Body of pancreas (tissue), 4 donors: ENCODE measurements around the gene SPEM3. TPM values are rescaled to one million over a fixed set of nuclear protein-coding genes. Genes with fewer than 3 reads are reported as not detected.
"Not testable (repeated sequence)": the region's sequence is repeated elsewhere in the genome, so short reads cannot be mapped to it uniquely, and the experiment has no call there.

Source experiments
- ATAC-seq: fragments of 150-250 bp; one replicate; pipeline ENCODE4 v1.9.1; 2016
- DNase-seq, 4 donors: peaks; one replicate each; pipeline ENCODE4 v3.0.0-alpha.2; 2019
- H3K27ac ChIP-seq, 4 donors: fragments of 200-600 bp; sonication (generic); 1 replicate in 3 of 4; 2 replicates in 1 of 4; pipeline versions ENCODE4 v1.5.1 to v1.6.1; 2016 to 2019; ENCODE audit warnings: mild to moderate bottlenecking in 1 of 4, mixed read lengths in 1 of 4, moderate library complexity in 1 of 4
- H3K27me3 ChIP-seq, 2 donors: fragments of 200-600 bp; sonication (generic); one replicate each; pipeline ENCODE4 v1.6.0; 2016; ENCODE audit warnings: mild to moderate bottlenecking in 1 of 2
- H3K36me3 ChIP-seq, 2 donors: fragments of 200-600 bp; sonication (generic); replicated peaks in 1 of 2; 2 replicates each; pipeline ENCODE4 v1.5.1; 2016; ENCODE audit warnings: low read depth in 2 of 2; ENCODE audit not compliant: insufficient read depth in 1 of 2
- H3K4me1 ChIP-seq: fragments of 200-600 bp; sonication (generic); one replicate; pipeline ENCODE4 v1.6.0; 2016
- H3K4me3 ChIP-seq, 2 donors: fragments of 200-600 bp; sonication (generic); 1 replicate in 1 of 2; 2 replicates in 1 of 2; pipeline ENCODE4 v1.5.1; 2016 to 2019
- H3K9me3 ChIP-seq, 3 donors: fragments of 200-600 bp; sonication (generic); 1 replicate in 2 of 3; 2 replicates in 1 of 3; pipeline ENCODE4 v1.5.1; 2016
- POLR2A ChIP-seq, 3 donors: fragments of 450-650 bp; IDR thresholded peaks; one replicate each; pipeline ENCODE4 v1.6.1; 2016; ENCODE audit warnings: antibody characterized with exemption in 3 of 3, mild to moderate bottlenecking in 2 of 3
- WGBS, 2 donors: methylation state at CpG; one replicate each; pipeline ENCODE4 v1.1.5; 2017; 5-methylcytosine and 5-hydroxymethylcytosine counted together
- intact Hi-C: fragments of 100-400 bp; cut with DNase I; formaldehyde crosslinking; loops from one replicate; pipeline ENCODE4 v1.15.1; 2023
- total RNA-seq, 2 donors: library from RNA; depleted of rRNA; stranded (reverse); fragments of >200 nt; gene quantifications; one replicate each; pipeline ENCODE4 v1.1.0, GENCODE V29; 2016
- TF ChIP-seq, protein P1 (sequence below), 7 experiments: fragments of 450-650 bp in 4 of 7; fragments of 200-600 bp in 3 of 7; sonication (generic) in 3 of 7; IDR thresholded peaks; one replicate each; pipeline ENCODE4 v1.5.1; 2016 to 2019; ENCODE audit warnings: antibody characterized with exemption in 7 of 7

SPEM3 gene
- total RNA-seq, 2 donors from 2014 or later: not detected

DNA sequence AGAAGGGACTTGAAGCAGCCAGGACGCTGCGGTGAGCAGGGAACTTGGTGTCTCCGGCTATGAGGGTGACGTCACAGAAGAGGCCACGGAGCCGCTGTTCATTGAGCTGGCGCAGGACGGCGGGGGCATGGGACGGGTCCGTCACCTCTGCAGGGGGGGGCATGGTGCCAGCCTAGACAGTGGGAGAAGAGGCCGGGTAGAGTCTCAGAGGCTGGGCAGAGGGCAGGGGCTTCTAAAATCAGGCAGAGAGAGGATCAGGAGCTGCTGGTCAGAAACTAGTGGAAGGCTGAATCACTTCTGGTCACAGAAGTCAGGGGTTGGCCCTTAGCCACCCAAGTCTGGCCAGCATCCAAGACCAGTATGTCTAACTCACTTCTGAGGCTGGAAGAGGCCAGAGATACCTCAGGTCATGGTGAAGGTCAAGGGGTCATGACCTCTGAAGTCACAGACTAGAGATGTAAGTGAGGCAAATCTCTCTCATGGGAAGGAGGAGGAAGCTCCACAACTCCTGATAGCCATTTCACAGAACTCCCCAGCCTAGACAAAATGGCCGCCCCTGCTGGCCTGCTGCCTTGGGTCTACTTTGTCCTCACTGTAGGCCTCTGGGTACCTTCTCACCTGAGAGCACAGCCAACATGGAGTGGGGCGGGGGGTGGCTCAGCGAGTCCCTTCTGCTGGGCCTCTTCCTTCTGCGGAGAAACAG, 38.1 kb downstream of the SPEM3 start:
- WGBS, 2 donors: 78 to 80% methylated on average over 8 to 16 of the region's 16 CpGs
- H3K36me3 ChIP-seq: peaks cover 0 to 7% of the 10 kb centered on the region in 2 donors

DNA sequence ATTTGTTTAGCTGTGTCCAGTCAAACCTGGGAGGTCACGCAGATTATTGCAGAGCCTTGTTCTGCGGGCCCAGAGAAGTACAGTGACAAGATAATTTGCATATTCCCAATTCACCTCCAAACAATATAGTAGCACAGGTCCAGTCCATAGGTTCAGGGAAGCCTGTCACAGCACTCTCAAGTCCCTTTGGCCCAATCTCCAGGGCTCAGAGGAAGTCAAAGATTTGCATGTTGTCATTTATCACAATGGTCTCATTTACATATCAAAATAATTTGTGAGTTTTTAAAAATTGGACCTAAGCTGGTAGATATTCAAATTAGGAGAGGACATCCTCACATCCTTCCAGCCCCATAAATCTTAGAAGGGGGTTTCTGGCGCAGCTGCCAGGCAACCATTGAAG, 38.8 kb downstream of the SPEM3 start:
- Histone ChIP-seq H3K36me3 (peaks cover 0 to 7% of the 10 kb centered on the region in 2 donors), H3K4me1 (peaks cover 63% of the 10 kb centered on the region), H3K9me3 (no peaks in the 10 kb centered on the region), H3K4me3 (no peak overlapping the region), H3K27ac (peak overlapping the region in 2 of 4 donors; percentile 32 to 53), H3K27me3 (no peaks in the 10 kb centered on the region)
- DNase-seq (no peak), ATAC-seq (no peak)
- 82 to 91% methylated on average over 3 of the region's 3 CpGs for WGBS, 2 donors
- TF ChIP-seq, protein P1, sequence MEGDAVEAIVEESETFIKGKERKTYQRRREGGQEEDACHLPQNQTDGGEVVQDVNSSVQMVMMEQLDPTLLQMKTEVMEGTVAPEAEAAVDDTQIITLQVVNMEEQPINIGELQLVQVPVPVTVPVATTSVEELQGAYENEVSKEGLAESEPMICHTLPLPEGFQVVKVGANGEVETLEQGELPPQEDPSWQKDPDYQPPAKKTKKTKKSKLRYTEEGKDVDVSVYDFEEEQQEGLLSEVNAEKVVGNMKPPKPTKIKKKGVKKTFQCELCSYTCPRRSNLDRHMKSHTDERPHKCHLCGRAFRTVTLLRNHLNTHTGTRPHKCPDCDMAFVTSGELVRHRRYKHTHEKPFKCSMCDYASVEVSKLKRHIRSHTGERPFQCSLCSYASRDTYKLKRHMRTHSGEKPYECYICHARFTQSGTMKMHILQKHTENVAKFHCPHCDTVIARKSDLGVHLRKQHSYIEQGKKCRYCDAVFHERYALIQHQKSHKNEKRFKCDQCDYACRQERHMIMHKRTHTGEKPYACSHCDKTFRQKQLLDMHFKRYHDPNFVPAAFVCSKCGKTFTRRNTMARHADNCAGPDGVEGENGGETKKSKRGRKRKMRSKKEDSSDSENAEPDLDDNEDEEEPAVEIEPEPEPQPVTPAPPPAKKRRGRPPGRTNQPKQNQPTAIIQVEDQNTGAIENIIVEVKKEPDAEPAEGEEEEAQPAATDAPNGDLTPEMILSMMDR (IDR thresholded peaks at IDR 0.05): no peak
- TF ChIP-seq POLR2A (IDR thresholded peaks at IDR 0.05): no peak
- intact Hi-C loops: no loop called here

More for the DNA sequence above, 38.1 kb downstream of the SPEM3 start:
- DNase-seq: peak; percentile 66 to 70 (median 70)
- H3K27ac ChIP-seq: peak overlapping the region in 3 of 4 donors; percentile 32 to 53 (median 39)
- ATAC-seq: peak; percentile 6
- H3K9me3 ChIP-seq: no peaks in the 10 kb centered on the region
- TF ChIP-seq, protein P1 (IDR thresholded peaks at IDR 0.05): no peak
- H3K27me3 ChIP-seq: no peaks in the 10 kb centered on the region
- intact Hi-C loops: no loop called here
- H3K4me3 ChIP-seq: no peak overlapping the region
- H3K4me1 ChIP-seq: peaks cover 57% of the 10 kb centered on the region

DNA sequence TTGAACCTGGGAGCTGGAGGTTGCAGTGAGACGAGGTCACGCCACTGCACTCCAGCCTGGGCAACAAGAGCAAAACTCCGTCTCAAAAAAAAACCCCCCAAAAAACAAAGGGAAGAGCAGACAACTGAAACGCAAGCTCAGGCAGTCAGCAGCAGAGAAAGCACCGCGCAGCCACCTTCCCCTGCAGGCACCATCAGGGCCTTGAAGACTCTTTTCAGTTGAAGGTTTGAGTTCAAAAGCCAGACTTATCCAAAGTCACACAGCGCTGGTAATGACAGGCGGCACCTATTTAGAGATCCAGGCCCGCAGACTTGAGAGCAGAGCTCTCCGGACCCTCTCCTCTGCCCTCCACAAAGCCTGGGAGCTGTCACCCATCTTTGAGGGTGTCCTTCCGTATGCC, 39.6 kb downstream of the SPEM3 start:
- ATAC-seq: no peak
- H3K4me1 ChIP-seq: peaks cover 63% of the 10 kb centered on the region
- H3K27me3 ChIP-seq: no peaks in the 10 kb centered on the region
- peaks cover 0 to 5% of the 10 kb centered on the region in 2 donors for H3K36me3 ChIP-seq
- intact Hi-C loops: no loop called here
- no peaks in the 10 kb centered on the region for H3K9me3 ChIP-seq
- no peak overlapping the region for H3K4me3 ChIP-seq
- H3K27ac ChIP-seq: no peak overlapping the region
- 97% methylated on average over 11 of the region's 11 CpGs for WGBS, 2 donors
- TF ChIP-seq POLR2A (IDR thresholded peaks at IDR 0.05): no peak
- TF ChIP-seq, protein P1 (IDR thresholded peaks at IDR 0.05): no peak
- no peak for DNase-seq

DNA sequence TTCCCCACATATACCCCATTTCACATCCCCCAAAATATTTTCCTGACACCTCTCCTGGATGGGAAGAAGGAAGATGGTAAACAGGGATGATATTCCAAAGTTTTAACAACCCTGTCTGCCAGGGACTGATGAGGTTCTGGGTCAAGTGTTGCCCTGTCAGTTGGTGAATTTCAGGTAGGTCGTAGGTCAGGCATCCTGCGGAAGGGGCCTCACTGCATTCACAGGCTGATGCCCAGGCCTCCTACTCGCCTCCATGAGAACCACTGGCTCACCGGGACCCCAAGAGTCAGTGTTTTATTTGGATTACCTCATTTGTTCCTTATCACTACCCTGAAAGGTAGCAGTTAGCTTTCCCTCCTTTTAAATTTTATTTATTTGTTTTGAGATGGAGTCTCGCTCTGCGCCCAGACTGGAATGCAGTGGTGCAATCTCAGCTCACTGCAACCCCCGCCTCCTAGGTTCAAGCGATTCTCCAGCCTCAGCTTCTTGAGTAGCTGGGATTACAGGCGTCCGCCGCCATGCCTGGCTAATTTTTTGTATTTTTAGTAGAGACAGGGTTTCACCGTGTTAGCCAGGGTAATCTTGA, 40.2 kb downstream of the SPEM3 start:
- H3K36me3 ChIP-seq: peaks cover 0 to under 1% of the 10 kb centered on the region in 2 donors
- H3K9me3 ChIP-seq: no peaks in the 10 kb centered on the region
- intact Hi-C loops: no loop called here
- no peak for ATAC-seq
- H3K27ac ChIP-seq: peak overlapping the region in 1 of 4 donors; percentile 27
- no peaks in the 10 kb centered on the region for H3K27me3 ChIP-seq
- H3K4me1 ChIP-seq: peaks cover 63% of the 10 kb centered on the region
- 75 to 77% methylated on average over 12 of the region's 12 CpGs for WGBS, 2 donors
- DNase-seq: no peak
- no peak overlapping the region for H3K4me3 ChIP-seq
- TF ChIP-seq, protein P1 (IDR thresholded peaks at IDR 0.05): no peak
- no peak for TF ChIP-seq POLR2A (IDR thresholded peaks at IDR 0.05)

DNA sequence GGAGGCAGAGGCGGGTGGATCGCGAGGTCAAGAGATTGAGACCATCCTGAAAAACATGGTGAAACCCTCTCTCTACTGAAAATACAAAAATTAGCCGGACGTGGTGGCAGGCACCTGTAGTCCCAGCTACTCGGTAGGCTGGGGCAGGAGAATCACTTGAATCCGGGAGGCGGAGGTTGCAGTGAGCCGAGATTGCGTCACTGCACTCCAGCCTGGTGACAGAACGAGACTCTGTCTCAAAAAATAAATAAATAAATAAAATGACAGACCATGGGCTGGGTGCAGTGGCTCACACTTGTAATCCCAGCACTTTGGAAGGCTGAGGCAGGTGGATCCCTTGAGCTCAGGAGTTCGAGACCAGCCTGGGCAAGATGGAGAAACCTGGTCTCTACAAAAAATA, 41.2 kb downstream of the SPEM3 start:
- DNase-seq, H3K27me3 ChIP-seq, intact Hi-C loops, H3K9me3 ChIP-seq, H3K36me3 ChIP-seq, H3K4me3 ChIP-seq, ATAC-seq: not testable (repeated sequence)
- peaks cover 69% of the 10 kb centered on the region for H3K4me1 ChIP-seq
- 94% methylated on average over 12 of the region's 12 CpGs for WGBS, 2 donors
- H3K27ac ChIP-seq: peak overlapping the region in 3 of 4 donors; percentile 81 to 94 (median 88)
